ENCODE measurements around the gene CYB5R4. TPM values are rescaled to one million over a fixed set of nuclear protein-coding genes. Genes with fewer than 3 reads are reported as not detected.
"Not testable (repeated sequence)": the region's sequence is repeated elsewhere in the genome, so short reads cannot be mapped to it uniquely, and the experiment has no call there.

The CYB5R4 gene
- polyA plus RNA-seq, 1 of the 3 experiments (the other 2 are of a cell fraction): 3.3 TPM

DNA sequence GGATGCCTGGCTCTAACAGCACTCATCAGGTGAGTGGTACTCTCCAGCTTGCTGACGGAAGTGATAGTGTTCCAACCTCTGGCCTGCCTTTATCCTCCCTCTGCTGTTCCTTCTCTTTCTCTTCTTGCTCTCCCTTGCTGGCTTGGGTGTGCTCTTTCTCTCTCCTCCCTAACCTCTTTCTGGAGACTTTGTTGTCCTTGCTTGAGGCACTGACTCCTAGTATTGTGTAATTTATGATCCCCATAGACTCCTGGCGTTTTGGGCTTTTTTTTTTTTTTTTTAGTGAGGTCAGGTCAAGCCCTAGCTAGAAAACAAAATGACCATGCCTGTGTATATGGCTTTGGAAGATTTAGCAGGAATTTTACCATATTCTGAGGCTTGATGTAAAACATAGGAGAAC, 89.4 kb downstream of the CYB5R4 start:
- H3F3A ChIP-seq (replicated peaks; ENCODE audit: insufficient read depth): no peaks in the 10 kb centered on the region
- no peaks in the 10 kb centered on the region; a peak in 1 of 4 replicates for H3K4me1 ChIP-seq (ENCODE audit: control insufficient read depth in 1 of 2, insufficient read depth in 2 of 2, low read depth in 1 of 2, low read length in 1 of 2)
- no peaks in the 10 kb centered on the region for H3K27me3 ChIP-seq (ENCODE audit: insufficient read depth)
- WGBS (ENCODE audit: low lambda C conversion rate): 86% methylated on average over 2 of the region's 2 CpGs
- no peaks in the 10 kb centered on the region for H3K79me2 ChIP-seq (ENCODE audit: insufficient read depth)
- no peak overlapping the region for H2AFZ ChIP-seq (ENCODE audit: low read depth)
- ChIA-PET POLR2A (no interaction called here), CTCF (no interaction called here)
- H3K4me2 ChIP-seq: no peak overlapping the region
- H4K20me1 ChIP-seq (ENCODE audit: insufficient read depth): no peaks in the 10 kb centered on the region
- TF ChIP-seq RCOR1 (IDR thresholded peaks at IDR 0.05; ENCODE audit: low read length): no peak
- TF ChIP-seq NRF1 (IDR thresholded peaks at IDR 0.05; ENCODE audit: low read depth, low read length): no peak
- TF ChIP-seq GABPA (IDR thresholded peaks at IDR 0.05; ENCODE audit: low read depth): no peak
- no peak for TF ChIP-seq YY1 (IDR thresholded peaks at IDR 0.05; ENCODE audit: low read depth)
- no peak for TF ChIP-seq JUND (IDR thresholded peaks at IDR 0.05)
- TF ChIP-seq SMC3 (IDR thresholded peaks at IDR 0.05; ENCODE audit: low read depth, low read length): no peak
- no peak for TF ChIP-seq EZH2phosphoT487 (IDR thresholded peaks at IDR 0.05; ENCODE audit: borderline replicate concordance, low read depth)
- H3K36me3 ChIP-seq (replicated peaks in 1 of 2; ENCODE audit: control insufficient read depth in 1 of 2, insufficient read depth in 2 of 2, low read length in 1 of 2): no peaks in the 10 kb centered on the region
- no peak overlapping the region for H3K9ac ChIP-seq
- H3K4me3 ChIP-seq (ENCODE audit: low read depth in 2 of 2, low read length in 1 of 2): no peak overlapping the region
- H3K9me2 ChIP-seq: no peaks in the 10 kb centered on the region
- no peaks in the 10 kb centered on the region for H3K9me3 ChIP-seq
- no peak for DNase-seq
- H3K27ac ChIP-seq (ENCODE audit: low read depth in 2 of 2, low read length in 1 of 2): no peak overlapping the region

DNA sequence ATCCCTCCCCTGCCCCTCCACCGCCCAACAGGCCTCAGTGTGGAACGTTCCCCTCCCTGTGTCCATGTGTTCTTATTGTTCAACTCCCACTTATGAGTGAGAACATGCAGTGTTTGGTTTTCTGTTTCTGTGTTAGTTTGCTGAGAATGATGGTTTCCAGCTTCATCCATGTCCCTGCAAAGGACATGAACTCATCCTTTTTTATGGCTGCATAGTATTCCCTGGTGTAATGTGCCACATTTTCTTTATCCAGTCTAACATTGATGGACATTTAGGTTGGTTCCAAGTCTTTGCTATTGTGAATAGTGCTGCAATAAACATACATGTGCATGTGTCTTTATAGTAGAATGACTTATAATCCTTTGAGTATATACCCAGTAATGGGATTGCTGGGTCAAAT, 91.9 kb downstream of the CYB5R4 start:
- DNase-seq; H3K9me3 ChIP-seq; CTCF ChIA-PET; H3K79me2 ChIP-seq (ENCODE audit: insufficient read depth); H3F3A ChIP-seq (replicated peaks; ENCODE audit: insufficient read depth); H3K4me3 ChIP-seq (ENCODE audit: low read depth in 2 of 2, low read length in 1 of 2); H3K4me1 ChIP-seq (ENCODE audit: control insufficient read depth in 1 of 2, insufficient read depth in 2 of 2, low read depth in 1 of 2, low read length in 1 of 2); H4K20me1 ChIP-seq (ENCODE audit: insufficient read depth); H3K9ac ChIP-seq; H3K27me3 ChIP-seq (ENCODE audit: insufficient read depth); H3K9me2 ChIP-seq; H3K27ac ChIP-seq (ENCODE audit: low read depth in 2 of 2, low read length in 1 of 2); H3K4me2 ChIP-seq; POLR2A ChIA-PET; H2AFZ ChIP-seq (ENCODE audit: low read depth): not testable (repeated sequence)
- WGBS (ENCODE audit: low lambda C conversion rate): 83% methylated on average over 2 of the region's 2 CpGs
- H3K36me3 ChIP-seq (replicated peaks in 1 of 2; ENCODE audit: control insufficient read depth in 1 of 2, insufficient read depth in 2 of 2, low read length in 1 of 2): peaks cover 11 to 16% of the 10 kb centered on the region in 2 experiments

DNA sequence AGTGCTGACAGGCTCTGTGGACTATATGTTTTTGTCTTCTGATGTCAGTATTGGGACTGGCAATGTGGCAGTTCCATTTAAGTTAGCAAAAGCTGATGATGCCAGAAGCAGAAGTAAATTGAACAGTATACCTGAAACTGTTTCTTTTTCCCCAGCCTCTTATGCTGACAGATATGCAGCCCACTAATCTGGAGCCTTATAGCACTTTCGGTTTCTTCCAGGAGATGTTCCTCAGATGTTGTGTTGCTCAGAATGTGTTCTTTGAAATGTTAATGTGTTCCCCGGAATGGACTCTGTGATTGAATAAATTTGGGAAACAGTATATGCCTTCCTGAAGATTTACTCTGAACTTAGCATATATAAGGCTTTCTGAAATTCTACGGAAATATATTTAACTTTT, 93.3 kb downstream of the CYB5R4 start:
- 100% methylated on average over 3 of the region's 3 CpGs for WGBS (ENCODE audit: low lambda C conversion rate)
- Histone ChIP-seq H3K9me2 (no peaks in the 10 kb centered on the region), H2AFZ (ENCODE audit: low read depth) (no peak overlapping the region), H3F3A (replicated peaks; ENCODE audit: insufficient read depth) (no peaks in the 10 kb centered on the region), H3K9ac (no peak overlapping the region), H3K36me3 (replicated peaks in 1 of 2; ENCODE audit: control insufficient read depth in 1 of 2, insufficient read depth in 2 of 2, low read length in 1 of 2) (peaks cover 11 to 20% of the 10 kb centered on the region in 2 experiments), H3K4me1 (ENCODE audit: control insufficient read depth in 1 of 2, insufficient read depth in 2 of 2, low read depth in 1 of 2, low read length in 1 of 2) (no peaks in the 10 kb centered on the region; a peak in 1 of 4 replicates), H3K79me2 (ENCODE audit: insufficient read depth) (no peaks in the 10 kb centered on the region), H3K27ac (ENCODE audit: low read depth in 2 of 2, low read length in 1 of 2) (no peak overlapping the region), H4K20me1 (ENCODE audit: insufficient read depth) (no peaks in the 10 kb centered on the region), H3K27me3 (ENCODE audit: insufficient read depth) (no peaks in the 10 kb centered on the region), H3K9me3 (no peaks in the 10 kb centered on the region), H3K4me2 (no peak overlapping the region), H3K4me3 (ENCODE audit: low read depth in 2 of 2, low read length in 1 of 2) (no peak overlapping the region)
- no peak for DNase-seq
- ChIA-PET POLR2A (interaction anchor here (0.6 kb wide), 1 partner anchor 18 kb away, joined by 4 read pairs; no protein-coding TSS in a partner anchor), CTCF (no interaction called here)
- TF ChIP-seq, protein P1, sequence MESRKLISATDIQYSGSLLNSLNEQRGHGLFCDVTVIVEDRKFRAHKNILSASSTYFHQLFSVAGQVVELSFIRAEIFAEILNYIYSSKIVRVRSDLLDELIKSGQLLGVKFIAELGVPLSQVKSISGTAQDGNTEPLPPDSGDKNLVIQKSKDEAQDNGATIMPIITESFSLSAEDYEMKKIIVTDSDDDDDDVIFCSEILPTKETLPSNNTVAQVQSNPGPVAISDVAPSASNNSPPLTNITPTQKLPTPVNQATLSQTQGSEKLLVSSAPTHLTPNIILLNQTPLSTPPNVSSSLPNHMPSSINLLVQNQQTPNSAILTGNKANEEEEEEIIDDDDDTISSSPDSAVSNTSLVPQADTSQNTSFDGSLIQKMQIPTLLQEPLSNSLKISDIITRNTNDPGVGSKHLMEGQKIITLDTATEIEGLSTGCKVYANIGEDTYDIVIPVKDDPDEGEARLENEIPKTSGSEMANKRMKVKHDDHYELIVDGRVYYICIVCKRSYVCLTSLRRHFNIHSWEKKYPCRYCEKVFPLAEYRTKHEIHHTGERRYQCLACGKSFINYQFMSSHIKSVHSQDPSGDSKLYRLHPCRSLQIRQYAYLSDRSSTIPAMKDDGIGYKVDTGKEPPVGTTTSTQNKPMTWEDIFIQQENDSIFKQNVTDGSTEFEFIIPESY (IDR thresholded peaks at IDR 0.05; ENCODE audit: borderline replicate concordance, low read depth): no peak
- TF ChIP-seq, protein P2, sequence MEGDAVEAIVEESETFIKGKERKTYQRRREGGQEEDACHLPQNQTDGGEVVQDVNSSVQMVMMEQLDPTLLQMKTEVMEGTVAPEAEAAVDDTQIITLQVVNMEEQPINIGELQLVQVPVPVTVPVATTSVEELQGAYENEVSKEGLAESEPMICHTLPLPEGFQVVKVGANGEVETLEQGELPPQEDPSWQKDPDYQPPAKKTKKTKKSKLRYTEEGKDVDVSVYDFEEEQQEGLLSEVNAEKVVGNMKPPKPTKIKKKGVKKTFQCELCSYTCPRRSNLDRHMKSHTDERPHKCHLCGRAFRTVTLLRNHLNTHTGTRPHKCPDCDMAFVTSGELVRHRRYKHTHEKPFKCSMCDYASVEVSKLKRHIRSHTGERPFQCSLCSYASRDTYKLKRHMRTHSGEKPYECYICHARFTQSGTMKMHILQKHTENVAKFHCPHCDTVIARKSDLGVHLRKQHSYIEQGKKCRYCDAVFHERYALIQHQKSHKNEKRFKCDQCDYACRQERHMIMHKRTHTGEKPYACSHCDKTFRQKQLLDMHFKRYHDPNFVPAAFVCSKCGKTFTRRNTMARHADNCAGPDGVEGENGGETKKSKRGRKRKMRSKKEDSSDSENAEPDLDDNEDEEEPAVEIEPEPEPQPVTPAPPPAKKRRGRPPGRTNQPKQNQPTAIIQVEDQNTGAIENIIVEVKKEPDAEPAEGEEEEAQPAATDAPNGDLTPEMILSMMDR (IDR thresholded peaks at IDR 0.05): no peak
- no peak for TF ChIP-seq SMC3 (IDR thresholded peaks at IDR 0.05; ENCODE audit: low read depth, low read length)
